ENCODE measurements around the gene PSAPL1.
A peak's percentile ranks its signal among the peaks of the same experiment; 100 is the strongest.

Gene PSAPL1

GRCh38 chr4:7416745-7417432, 17.8 kb downstream of the PSAPL1 start:
- DNase-seq = peak; percentile 18

- no peak for DNase-seq
These were observed 18.6 kb downstream of the PSAPL1 start for GRCh38 chr4:7415927-7416686.

GRCh38 chr4:7414736-7415510, 19.8 kb downstream of the PSAPL1 start:
- DNase-seq = peak; percentile 17

GRCh38 chr4:7414046-7414445, 20.7 kb downstream of the PSAPL1 start:
- no peak for DNase-seq

GRCh38 chr4:7412554-7412912, 22.2 kb downstream of the PSAPL1 start:
- no peak for DNase-seq

GRCh38 chr4:7411896-7412553, 22.7 kb downstream of the PSAPL1 start:
- peak; percentile 29 for DNase-seq

DNA sequence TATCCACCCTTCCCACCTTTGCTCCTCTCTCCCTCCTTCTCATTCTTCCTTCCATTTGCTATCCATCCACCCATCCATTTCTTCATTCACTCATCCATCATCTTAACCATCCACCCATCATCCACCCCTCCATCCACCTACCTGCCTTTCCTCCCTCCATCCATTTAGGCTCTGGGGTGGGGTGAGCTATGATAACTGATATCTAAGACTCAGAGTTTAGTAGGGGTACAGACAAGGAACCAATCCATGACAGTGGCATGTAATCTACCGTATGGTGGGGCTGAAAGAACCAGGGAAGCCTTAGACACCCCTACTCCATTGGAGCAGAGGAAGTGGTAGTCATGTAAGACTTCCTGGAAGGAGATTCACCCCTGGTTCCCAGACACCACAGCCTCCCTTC, 23.2 kb downstream of the PSAPL1 start:
- no peak for DNase-seq

GRCh38 chr4:7410446-7410845, 24.3 kb downstream of the PSAPL1 start:
- no peak for DNase-seq

- no peak for DNase-seq
These were observed 26.6 kb downstream of the PSAPL1 start for GRCh38 chr4:7408166-7408565.

DNA sequence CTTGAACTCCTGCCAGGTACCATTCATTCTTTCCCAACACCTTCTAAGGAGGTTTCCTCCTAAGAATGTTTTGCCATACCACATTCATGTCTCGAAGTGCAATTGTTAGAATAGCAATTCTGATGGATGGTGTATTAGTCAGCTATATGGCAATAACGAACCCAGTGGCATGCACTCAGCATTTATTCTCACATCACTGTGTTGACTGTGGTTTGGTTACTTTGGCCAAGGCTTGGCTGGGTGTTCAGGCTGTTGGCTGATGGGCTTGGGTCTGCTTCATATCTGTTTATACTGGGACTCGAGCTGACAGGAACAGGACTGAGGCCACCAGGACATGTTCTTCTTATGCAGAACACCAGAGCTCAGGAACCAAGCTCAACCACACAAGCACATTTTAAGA, 31.7 kb downstream of the PSAPL1 start:
- no peak for DNase-seq

DNA sequence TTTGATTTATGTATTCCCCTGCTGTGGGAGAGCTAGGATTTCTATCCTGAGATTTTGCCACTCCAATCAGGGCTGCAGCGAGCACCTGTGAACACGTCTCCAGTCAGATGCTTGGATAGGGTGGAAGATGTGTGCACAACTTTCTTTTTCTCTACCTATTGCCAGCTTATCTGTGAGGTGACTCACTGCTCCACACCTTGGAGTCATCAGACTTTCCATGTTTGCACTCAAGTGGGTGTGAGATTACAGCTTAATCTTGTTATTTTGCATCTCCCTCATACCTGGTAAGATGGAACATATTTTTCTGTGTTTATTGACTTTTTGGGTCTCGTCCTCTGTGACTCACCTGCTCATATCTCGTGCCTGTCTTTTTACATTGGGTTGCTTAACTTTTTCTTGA, 32.2 kb downstream of the PSAPL1 start:
- DNase-seq = no peak

GRCh38 chr4:7400671-7401298, 33.9 kb downstream of the PSAPL1 start:
- DNase-seq = no peak

- peak; percentile 22 for DNase-seq
These were observed 35.1 kb downstream of the PSAPL1 start for GRCh38 chr4:7399440-7400234.

DNA sequence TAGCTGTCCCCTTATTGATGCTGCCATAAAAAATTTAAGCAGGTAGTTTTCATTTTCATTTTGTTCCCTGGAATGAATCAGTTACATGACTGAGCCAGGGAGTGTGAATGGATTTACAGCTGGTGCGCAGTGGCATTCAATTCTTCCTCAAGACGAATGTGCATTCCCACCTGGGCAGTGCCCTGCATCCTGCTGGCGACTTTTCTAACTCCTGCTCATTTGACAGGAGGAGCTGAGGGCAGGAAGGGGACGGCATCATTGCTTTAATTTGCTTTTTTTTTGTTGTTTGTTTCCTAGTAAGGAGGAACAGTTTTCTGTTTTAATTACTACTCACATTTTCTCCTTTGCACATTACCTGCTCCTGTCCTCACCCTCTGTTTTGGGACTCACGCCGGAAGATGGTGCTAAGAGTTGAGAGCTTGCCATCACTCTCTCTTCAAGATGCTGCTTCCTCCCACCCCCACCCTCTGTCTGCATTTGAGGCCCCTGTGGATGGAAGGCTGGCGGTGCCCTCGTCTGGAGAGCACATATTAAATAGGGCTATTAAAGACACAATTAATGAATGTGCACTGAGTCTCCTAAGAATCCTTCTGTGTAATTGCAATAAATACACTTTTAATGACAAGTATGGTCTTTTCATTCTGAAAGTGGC, 35.8 kb downstream of the PSAPL1 start:
- peak; percentile 26 for DNase-seq

DNA sequence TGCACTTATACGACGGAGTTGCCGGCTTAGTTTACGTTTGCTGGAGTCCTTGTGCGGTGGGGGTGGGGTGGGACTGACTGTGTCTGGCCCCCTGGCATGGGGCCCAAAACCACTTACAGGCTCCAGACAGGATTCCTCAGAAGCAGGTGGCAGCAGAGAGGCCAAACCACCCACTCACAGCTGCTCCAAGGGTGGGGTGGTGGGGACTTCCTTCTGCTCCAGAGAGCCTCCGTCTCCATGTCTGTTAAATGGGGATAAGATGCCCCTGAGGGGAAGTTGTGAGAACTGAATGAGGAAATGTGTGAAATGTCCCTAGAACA, 36.7 kb downstream of the PSAPL1 start:
- no peak for DNase-seq

DNA sequence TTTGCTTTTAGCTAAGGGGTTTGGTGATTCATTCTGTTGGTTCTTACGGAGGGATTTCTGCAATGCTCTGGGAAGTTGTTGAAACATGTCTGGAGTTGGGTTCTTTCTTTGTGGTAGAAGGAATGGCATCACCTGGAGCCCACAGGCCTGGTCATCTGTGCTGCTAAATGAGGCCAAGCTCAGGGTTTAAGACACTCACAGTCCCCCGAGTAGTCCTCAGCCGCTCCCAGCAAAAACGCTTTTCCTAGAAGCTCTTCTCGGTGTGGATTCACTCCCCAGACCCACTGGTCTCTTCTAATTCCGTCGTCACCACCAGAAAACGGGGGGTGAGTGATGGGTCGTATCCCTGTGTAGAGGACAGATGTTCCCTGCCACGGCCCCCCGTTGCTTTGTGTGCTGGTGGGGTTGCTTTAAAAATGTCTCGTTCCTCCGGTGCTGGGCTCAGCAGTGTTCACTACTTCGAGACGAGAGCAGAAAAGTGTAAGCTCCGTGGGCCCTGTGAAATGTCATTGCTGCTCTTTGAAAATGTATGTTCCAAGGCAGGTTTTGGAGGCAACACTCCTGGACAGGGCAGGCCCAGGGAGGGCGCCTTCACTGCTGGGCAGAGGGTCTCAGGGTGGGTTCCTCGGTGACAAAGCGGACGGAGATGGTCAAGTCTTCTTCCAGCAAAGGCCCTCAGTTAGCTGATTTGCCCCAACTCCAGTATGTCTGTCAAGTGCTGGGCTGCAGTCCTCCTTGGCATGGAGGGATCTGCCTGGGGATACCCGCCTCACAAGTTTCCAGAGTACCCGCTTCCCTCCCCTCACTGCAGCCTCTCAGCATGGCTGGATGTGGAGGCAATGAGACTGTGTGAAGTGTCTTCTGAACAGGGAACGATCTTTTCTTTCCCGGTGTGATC, 37.3 kb downstream of the PSAPL1 start:
- peak; percentile 32 for DNase-seq

GRCh38 chr4:7396186-7396910, 38.4 kb downstream of the PSAPL1 start:
- no peak for DNase-seq

GRCh38 chr4:7395645-7396044, 39.1 kb downstream of the PSAPL1 start:
- DNase-seq = no peak

DNA sequence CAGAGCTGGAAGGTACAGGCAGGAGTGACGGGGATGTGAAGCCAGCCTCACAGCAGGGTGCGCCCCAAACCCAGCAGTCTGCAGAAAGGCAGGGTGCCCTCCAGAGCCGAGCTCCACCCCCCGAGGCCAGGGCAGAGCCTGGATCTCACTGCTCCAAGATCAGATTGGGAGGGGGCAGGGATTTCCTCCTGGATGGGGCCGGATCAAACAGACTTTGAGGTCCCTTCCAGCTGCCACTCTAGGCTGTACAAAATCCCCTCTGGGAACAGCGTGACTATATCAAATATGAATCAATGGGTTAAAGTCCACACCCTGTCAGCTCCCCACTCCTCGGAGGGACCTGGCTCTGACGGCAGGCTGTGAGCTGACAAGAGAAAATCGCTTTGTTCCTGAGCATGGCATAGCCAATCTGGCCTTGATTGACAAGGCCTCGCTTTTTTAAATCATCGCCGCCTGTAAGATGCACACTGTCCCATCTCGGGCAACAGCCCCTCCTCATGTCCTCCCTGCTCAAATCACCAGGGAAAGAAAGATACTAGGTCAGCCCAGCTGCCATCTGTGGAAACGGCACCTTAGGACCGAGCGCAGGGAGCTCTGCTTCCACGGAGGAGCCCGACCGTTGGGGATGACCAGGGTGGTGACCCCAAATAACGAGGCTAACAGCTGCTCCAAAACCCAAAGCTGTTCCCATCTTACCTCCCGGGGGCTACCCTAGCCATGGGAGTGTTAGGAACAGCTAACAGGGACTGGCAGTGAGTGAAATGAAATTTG, 39.9 kb downstream of the PSAPL1 start:
- no peak for DNase-seq

All from activated CD8-positive, alpha-beta memory T cell treated with anti-CD3 and anti-CD28 coated beads, Interleukin-2, amount 50 U/mL, for 48 hours (primary cell).